Suprapubic skin (tissue), 4 donors: ENCODE results near the gene PIP5K1B. TPM values are rescaled to one million over a fixed set of nuclear protein-coding genes. Genes with fewer than 3 reads are reported as not detected.

Experiments
- DNase-seq, 2 donors: peaks; one replicate each; pipeline ENCODE4 v3.0.0-alpha.2; 2019; ENCODE audit warnings: low spot score in 2 of 2
- H3K27ac ChIP-seq: fragments of 200-600 bp; sonication (generic); one replicate; pipeline ENCODE4 v1.5.1; 2019
- H3K27me3 ChIP-seq: fragments of 200-600 bp; sonication (generic); one replicate; pipeline ENCODE4 v1.5.1; 2019
- H3K36me3 ChIP-seq: fragments of 200-600 bp; sonication (generic); one replicate; pipeline ENCODE4 v1.5.1; 2019
- H3K4me1 ChIP-seq: fragments of 200-600 bp; sonication (generic); one replicate; pipeline ENCODE4 v1.5.1; 2019
- H3K4me3 ChIP-seq: fragments of 200-600 bp; sonication (generic); one replicate; pipeline ENCODE4 v1.5.1; 2019; ENCODE audit warnings: mild to moderate bottlenecking
- H3K9me3 ChIP-seq: fragments of 200-600 bp; sonication (generic); one replicate; pipeline ENCODE4 v1.5.1; 2019
- EP300 ChIP-seq: sonication (generic); formaldehyde crosslinking; IDR thresholded peaks from one replicate; pipeline ENCODE4 v1.6.1; 2017; ENCODE audit warnings: antibody characterized with exemption
- POLR2A ChIP-seq, 2 donors: fragments of 450-650 bp; IDR thresholded peaks; one replicate each; pipeline ENCODE4 v1.6.1; 2017; ENCODE audit warnings: antibody characterized with exemption in 2 of 2, mild to moderate bottlenecking in 2 of 2, moderate library complexity in 2 of 2
- POLR2AphosphoS5 ChIP-seq, 3 donors: sonication (generic); formaldehyde crosslinking; IDR thresholded peaks; one replicate each; pipeline ENCODE4 v1.6.1; 2017; ENCODE audit warnings: antibody characterized with exemption in 3 of 3
- WGBS: methylation state at CpG from one replicate; pipeline ENCODE4 v1.1.5; 2018; 5-methylcytosine and 5-hydroxymethylcytosine counted together
- total RNA-seq, 4 donors: library from RNA; depleted of rRNA; stranded (reverse); fragments of >200 nt; gene quantifications; one replicate each; pipeline ENCODE4 v1.1.0, GENCODE V29; 2016
- TF ChIP-seq, protein P1 (sequence below), 2 donors: fragments of 200-600 bp in 1 of 2; fragments of 450-650 bp in 1 of 2; sonication (generic) in 1 of 2; IDR thresholded peaks; one replicate each; pipeline ENCODE4 v1.5.1; 2016 to 2019; ENCODE audit warnings: antibody characterized with exemption in 2 of 2, mild to moderate bottlenecking in 1 of 2, moderate library complexity in 1 of 2

Gene PIP5K1B
- total RNA-seq, 4 donors from 2014 or later: 1.7 to 7.8 (median 3.4) TPM

DNA sequence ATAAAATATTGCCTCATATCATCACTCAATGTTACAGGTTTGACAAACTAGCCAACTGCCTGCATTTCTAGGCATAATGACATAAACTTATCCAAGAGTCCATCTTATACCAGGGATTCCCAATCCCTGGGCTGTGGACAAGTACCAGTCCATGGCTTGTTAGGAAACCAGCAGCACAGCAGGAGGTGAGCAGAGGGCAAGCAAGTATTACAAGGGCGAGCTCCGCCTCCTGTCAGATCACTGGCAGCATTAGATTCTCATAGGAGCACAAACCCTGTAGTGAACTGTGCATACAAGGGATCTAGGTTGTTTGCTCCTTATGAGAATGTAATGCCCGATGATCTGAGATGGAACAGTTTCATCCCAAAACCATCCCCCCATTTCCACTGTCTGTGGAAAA lies 164.0 kb downstream of the PIP5K1B start:
- DNase-seq: no peak
- 87% methylated on average over 3 of the region's 3 CpGs for WGBS
- Histone ChIP-seq H3K36me3 (no peaks in the 10 kb centered on the region), H3K27me3 (no peaks in the 10 kb centered on the region), H3K9me3 (no peaks in the 10 kb centered on the region), H3K4me1 (no peaks in the 10 kb centered on the region), H3K4me3 (no peak overlapping the region), H3K27ac (no peak overlapping the region)
- TF ChIP-seq EP300 (no peak), POLR2A (IDR thresholded peaks at IDR 0.05) (no peak), POLR2AphosphoS5 (IDR thresholded peaks at IDR 0.05) (no peak)
- TF ChIP-seq, protein P1, sequence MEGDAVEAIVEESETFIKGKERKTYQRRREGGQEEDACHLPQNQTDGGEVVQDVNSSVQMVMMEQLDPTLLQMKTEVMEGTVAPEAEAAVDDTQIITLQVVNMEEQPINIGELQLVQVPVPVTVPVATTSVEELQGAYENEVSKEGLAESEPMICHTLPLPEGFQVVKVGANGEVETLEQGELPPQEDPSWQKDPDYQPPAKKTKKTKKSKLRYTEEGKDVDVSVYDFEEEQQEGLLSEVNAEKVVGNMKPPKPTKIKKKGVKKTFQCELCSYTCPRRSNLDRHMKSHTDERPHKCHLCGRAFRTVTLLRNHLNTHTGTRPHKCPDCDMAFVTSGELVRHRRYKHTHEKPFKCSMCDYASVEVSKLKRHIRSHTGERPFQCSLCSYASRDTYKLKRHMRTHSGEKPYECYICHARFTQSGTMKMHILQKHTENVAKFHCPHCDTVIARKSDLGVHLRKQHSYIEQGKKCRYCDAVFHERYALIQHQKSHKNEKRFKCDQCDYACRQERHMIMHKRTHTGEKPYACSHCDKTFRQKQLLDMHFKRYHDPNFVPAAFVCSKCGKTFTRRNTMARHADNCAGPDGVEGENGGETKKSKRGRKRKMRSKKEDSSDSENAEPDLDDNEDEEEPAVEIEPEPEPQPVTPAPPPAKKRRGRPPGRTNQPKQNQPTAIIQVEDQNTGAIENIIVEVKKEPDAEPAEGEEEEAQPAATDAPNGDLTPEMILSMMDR (IDR thresholded peaks at IDR 0.05): no peak

DNA sequence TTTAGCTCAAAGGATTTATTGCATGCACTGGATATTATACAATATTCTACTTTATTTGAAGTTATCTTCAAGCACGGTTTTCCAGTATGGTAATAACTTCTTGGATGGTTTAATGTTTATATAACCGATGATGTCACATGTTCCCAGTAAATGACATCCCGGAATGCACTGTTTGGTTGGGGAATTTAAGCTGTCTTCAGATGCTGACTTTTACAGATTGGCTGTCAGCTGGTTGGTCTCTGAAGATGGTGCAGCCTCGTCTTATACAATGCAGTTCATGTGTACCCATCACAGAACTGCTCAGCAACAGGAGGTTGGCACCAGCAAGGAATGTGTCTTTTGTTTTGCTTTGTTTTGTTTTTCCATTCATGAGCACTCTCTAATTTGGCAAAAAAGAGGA lies 165.0 kb downstream of the PIP5K1B start:
- Histone ChIP-seq H3K9me3 (no peaks in the 10 kb centered on the region), H3K4me1 (no peaks in the 10 kb centered on the region), H3K27me3 (no peaks in the 10 kb centered on the region), H3K27ac (no peak overlapping the region), H3K4me3 (no peak overlapping the region), H3K36me3 (no peaks in the 10 kb centered on the region)
- 74% methylated on average over 4 of the region's 4 CpGs for WGBS
- TF ChIP-seq POLR2AphosphoS5 (IDR thresholded peaks at IDR 0.05): no peak
- TF ChIP-seq POLR2A (IDR thresholded peaks at IDR 0.05): no peak
- no peak for TF ChIP-seq EP300
- TF ChIP-seq, protein P1 (IDR thresholded peaks at IDR 0.05): no peak
- DNase-seq: no peak

DNA sequence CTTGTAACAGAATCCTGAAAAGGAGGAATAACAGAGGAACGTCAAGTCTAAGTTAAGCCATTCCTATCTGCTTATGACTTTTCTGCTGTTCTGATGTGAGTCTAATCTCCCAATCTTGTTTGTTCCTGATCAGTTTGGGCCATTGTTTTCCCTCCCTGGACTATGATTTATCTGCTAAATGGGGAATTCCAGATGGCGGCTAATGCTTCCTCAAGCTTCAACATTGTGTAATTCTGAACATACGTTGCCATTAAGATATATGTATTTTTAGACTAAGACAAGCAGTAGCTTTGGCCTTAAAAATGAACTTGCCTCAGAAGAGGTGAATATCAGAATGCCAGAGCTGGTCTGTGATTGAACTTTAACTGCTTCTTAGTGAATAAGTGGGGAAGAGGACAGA lies 166.2 kb downstream of the PIP5K1B start:
- 50% methylated on average over 3 of the region's 3 CpGs for WGBS
- Histone ChIP-seq H3K27me3 (no peaks in the 10 kb centered on the region), H3K4me3 (no peak overlapping the region), H3K27ac (no peak overlapping the region), H3K9me3 (no peaks in the 10 kb centered on the region), H3K4me1 (no peaks in the 10 kb centered on the region), H3K36me3 (no peaks in the 10 kb centered on the region)
- TF ChIP-seq POLR2AphosphoS5 (IDR thresholded peaks at IDR 0.05): no peak
- TF ChIP-seq EP300: no peak
- TF ChIP-seq, protein P1 (IDR thresholded peaks at IDR 0.05): no peak
- no peak for TF ChIP-seq POLR2A (IDR thresholded peaks at IDR 0.05)
- DNase-seq: no peak

DNA sequence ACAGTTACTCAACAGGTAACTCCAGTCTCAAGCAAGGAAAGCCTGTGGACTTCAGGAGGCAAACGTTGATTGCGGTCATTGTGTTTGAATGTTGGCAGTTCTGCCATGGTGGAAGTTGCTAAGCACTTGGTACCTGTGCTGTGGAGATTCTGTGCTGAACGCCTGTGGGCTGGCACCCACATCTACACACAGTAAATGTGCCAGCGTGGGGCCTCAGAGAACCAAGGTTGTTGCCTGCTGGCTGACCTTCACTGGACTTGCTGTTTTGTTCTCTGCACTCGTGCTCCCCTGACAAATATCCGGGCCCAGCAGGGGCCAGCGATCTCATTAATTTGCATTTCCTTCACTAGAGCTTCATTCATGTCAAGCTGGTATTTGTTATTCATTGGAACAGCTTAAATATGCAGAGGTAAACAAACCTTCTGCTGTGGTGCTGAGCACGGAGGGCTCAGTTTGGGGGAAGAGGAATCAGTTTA lies 167.0 kb downstream of the PIP5K1B start:
- Histone ChIP-seq H3K27ac (no peak overlapping the region), H3K27me3 (no peaks in the 10 kb centered on the region), H3K4me1 (no peaks in the 10 kb centered on the region), H3K9me3 (no peaks in the 10 kb centered on the region), H3K4me3 (no peak overlapping the region), H3K36me3 (no peaks in the 10 kb centered on the region)
- WGBS: 55% methylated on average over 8 of the region's 8 CpGs
- TF ChIP-seq POLR2AphosphoS5 (IDR thresholded peaks at IDR 0.05): no peak
- TF ChIP-seq EP300: no peak
- TF ChIP-seq, protein P1 (IDR thresholded peaks at IDR 0.05): no peak
- no peak for TF ChIP-seq POLR2A (IDR thresholded peaks at IDR 0.05)
- DNase-seq: no peak

DNA sequence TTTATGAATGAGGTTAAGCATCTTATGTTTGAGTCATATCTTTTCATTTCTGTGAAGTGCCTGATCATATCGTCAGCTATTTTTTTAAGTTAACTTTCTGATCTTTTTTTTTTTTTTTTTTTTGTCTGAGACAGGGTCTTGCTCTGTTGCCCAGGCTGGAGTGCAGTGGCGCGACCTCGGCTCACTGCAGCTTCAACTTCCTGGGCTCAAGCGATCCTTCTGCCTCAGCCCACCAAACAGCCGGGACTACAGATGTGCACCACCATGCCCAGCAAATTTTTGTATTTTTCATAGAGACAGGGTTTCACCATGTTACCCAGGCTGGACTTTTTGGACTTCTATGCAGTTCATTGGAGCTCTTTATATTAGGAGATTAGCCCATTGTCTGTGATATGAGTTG lies 168.1 kb downstream of the PIP5K1B start:
- 94% methylated on average over 6 of the region's 6 CpGs for WGBS
- TF ChIP-seq POLR2AphosphoS5 (IDR thresholded peaks at IDR 0.05) (no peak), POLR2A (IDR thresholded peaks at IDR 0.05) (no peak), EP300 (no peak)
- TF ChIP-seq, protein P1 (IDR thresholded peaks at IDR 0.05): no peak
- Histone ChIP-seq H3K9me3 (no peaks in the 10 kb centered on the region), H3K27me3 (no peaks in the 10 kb centered on the region), H3K27ac (no peak overlapping the region), H3K4me3 (no peak overlapping the region), H3K36me3 (no peaks in the 10 kb centered on the region), H3K4me1 (no peaks in the 10 kb centered on the region)
- DNase-seq: no peak
